ENCODE data around the gene TENT4A.

The TENT4A gene

GRCh38 chr5:6733411-6734242, 20.4 kb downstream of the TENT4A start:
- DNase-seq = no peak

- no peak for DNase-seq
These were observed 21.0 kb downstream of the TENT4A start for GRCh38 chr5:6734243-6734700.

DNA sequence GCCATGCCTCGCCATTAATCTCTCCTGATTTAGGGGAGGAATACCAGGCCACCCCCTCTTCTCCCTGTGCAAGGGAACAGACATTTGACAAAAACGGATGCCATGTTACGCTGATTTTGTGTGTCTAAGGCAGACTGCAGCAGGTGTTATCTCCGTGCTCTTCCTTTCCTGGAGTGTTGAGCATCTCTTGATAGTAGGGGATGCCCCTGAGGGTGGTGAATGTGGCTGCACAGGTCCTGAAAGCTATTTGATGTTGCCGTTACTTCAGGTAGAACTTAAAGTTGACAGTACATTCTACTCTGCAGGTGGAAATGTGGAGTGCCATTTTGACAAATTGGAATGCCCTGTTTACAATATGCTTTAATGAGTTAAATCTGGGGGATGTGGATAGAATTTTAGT, 21.5 kb downstream of the TENT4A start:
- DNase-seq = no peak

GRCh38 chr5:6736106-6736505, 22.9 kb downstream of the TENT4A start:
- no peak for DNase-seq

DNA sequence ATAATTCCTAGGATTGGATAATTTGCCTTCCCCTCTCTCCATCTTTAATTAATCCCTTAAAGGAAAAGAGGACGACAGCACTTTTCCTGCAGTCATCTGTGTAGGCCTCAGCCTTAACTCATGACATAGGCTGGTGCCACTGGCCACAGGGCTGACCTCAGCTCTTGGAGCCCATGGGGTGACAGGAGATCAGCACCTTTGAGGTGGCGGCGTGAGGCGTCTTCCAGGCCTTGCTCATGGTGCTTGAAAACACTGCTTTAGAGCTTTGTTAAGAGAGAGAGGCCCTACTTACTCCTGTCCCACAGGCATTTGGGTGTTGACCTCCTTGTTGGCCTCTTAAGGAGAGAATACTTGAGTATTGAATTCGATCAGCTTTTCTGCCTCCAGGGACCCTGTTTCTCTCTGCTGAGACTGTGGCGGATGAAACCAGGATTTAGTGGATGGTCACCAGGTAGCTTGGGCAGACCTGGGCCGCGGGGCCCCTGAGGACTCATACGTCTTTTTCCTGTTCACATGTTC, 23.4 kb downstream of the TENT4A start:
- no peak for DNase-seq

DNA sequence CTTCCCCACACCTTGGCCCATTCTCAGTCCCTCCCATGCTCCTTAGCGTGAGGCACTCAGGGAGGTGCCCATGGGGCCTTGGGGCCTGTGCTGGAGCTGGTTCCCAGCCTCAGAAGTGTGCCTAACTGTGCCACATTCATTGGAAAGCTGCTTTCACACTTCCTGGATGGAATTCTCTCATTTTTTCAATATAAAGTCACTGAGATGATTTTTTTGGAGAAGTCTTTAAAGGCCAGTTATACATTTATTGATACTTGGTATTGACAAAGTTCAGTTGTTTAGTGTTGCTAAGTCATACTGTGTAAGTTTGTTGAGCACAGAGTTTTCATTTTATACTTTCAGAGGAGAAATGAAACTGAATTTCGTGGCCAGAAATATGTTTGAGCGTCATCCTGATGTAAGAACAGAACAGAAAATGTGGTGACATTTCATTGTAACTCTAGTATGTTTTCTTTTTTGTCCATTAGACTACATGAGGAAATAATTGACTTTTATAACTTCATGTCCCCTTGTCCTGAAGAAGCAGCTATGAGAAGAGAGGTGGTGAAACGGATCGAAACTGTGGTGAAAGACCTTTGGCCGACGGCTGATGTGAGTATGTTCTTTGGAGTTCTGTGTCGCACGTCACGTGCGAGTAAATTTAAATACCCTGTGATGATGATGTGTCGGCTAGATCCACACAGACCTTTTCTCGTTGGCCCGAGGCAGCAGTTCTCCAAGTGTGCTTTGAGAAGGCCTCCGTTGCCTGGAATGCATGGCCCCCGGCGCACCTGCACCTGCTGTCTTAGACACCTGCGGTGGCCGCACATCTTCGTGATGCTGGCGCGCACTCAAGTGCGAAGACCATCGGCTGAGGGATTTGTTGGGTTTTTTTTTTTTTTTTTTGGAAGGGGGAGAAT, 24.1 kb downstream of the TENT4A start:
- no peak for DNase-seq

GRCh38 chr5:6739603-6740002, 26.4 kb downstream of the TENT4A start:
- DNase-seq = no peak

- DNase-seq = no peak
These were observed 27.4 kb downstream of the TENT4A start for GRCh38 chr5:6740586-6741150.

GRCh38 chr5:6742081-6742758, 29.0 kb downstream of the TENT4A start:
- no peak for DNase-seq

GRCh38 chr5:6743161-6743560, 29.9 kb downstream of the TENT4A start:
- no peak for DNase-seq

- DNase-seq = no peak
These were observed 31.8 kb downstream of the TENT4A start for GRCh38 chr5:6744841-6745705.

DNA sequence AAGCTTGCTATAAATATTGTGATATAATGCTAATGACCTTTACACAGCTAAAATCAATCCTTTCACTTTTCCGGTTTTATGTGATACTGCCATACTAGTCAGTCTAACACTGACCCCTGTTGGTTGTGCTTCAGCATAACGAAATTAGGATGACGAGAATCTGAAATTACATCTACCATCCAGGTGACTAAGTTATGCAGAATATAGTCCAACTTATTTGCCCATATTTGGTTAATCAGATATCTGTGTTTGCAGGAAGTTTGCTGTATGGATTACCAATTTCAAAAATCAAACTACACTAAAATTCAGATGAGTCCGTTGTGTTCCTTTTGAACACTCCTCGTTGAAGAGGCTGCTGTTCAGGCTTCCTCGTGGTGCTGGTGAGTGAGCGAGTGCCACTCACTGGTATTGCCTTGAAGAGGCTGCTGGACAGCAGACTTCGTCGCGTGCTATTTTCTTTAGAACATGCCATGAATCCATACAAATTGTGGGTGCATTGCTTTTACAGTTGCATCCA, 32.5 kb downstream of the TENT4A start:
- peak; percentile 37 for DNase-seq

DNA sequence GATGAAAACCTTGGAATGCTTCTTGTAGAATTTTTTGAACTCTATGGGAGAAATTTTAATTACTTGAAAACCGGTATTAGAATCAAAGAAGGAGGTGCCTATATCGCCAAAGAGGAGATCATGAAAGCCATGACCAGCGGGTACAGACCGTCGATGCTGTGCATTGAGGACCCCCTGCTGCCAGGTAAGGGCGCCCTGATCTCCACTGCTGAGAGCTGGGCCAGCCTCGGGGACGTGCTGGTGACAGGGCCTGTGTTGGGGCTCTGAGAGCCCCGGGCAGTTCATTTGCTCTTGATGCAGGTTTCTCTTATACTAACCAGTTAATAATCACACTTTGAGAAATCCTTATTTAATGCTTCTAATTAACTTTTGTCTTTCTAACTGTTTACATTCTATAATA, 33.0 kb downstream of the TENT4A start:
- no peak for DNase-seq

DNA sequence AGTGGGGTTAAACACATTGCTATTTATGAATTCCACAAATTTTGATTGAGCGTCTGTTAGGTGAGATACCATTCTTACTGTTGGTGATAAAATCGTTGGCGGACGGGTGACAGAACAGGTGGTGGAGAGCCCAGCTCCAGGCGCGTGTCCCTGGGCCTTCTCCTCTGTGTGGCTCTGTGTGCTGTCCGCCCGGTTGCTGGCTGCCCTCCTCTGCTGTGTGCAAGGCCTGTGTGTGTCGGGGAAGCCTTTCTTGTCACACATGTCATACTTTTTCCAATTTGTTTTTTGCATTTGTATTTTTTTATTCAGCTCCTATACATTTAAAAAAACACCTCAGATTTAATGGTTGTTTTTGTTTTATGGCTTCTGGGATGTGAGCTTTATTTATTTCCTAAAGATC, 33.9 kb downstream of the TENT4A start:
- DNase-seq = no peak

DNA sequence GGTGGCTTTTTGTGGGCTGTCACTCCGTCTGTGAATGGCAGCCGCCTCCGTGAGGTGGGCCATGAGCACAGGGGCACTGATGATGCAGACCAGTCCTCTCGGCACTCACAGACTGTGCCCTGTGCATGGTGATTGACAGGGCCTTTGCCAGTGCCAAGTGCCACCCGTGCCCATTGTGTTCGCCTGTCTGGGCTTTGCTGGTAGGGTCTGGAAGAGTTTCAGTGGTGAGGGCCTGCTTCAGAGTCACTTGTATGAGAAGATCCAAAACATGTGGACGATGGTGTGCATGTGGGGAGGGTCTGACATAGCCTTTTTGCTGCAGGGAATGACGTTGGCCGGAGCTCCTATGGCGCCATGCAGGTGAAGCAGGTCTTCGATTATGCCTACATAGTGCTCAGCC, 34.9 kb downstream of the TENT4A start:
- no peak for DNase-seq

DNA sequence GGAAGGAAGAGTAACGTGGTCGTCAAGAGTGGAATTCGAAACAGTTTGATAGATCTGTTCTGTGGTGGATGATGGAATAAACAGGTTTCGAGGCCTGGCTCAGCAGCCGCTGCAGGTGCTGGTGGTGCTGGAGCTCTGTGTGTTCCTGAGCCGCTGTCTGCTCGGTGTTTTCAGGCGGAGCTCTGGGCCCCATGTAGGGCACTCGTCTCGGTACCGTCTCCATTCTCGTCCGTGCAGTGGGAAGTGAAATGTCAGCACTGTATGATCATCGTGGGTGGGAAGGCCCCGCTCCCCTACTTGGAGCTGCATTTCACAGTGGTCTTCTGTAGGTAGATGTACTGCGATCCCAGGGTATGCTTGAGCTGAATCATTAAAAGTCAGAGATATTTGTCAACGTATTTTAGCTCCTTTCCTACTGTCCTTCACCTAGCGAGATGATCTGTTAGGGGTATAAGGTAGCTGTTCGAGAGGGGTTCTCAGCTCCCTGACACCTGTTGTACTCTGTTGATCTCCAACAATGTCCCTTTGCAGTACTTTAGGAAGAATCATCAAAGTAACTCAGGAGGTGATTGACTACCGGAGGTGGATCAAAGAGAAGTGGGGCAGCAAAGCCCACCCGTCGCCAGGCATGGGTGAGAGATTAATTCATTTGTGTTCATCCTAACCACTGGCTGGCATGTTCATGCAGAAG, 35.9 kb downstream of the TENT4A start:
- no peak for DNase-seq

- DNase-seq = no peak
These were observed 37.1 kb downstream of the TENT4A start for GRCh38 chr5:6750142-6750840.

DNA sequence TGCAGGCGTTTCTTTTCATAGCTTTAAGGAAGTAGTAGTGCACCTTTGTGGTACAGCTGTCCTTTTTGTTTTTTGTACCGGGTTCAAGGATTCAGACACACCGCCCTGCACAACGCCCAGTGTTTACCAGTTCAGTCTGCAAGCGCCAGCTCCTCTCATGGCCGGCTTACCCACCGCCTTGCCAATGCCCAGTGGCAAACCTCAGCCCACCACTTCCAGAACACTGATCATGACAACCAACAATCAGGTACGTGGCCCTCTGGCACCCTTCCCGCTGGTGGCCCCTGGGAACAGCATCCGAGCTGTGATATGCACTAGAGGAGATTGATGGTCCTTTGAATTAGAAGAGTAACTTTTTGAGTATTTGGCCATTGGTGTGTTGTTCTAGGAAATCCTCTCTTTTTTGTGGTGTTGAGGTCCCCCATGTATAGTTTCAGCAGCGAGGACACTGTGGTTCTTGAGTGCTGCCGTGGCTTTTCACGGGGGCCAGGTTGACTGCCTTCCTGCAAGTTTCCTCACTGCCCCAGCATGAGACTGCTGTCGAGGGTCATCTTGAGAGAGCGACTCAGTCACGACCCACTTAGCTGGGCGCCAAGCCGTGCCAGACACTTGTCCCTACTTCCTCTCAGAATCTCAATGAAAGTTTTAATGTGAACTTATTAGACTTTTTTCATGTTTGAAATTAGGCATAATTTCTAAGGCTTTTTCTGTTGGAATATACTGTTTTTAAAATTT, 37.9 kb downstream of the TENT4A start:
- no peak for DNase-seq

DNA sequence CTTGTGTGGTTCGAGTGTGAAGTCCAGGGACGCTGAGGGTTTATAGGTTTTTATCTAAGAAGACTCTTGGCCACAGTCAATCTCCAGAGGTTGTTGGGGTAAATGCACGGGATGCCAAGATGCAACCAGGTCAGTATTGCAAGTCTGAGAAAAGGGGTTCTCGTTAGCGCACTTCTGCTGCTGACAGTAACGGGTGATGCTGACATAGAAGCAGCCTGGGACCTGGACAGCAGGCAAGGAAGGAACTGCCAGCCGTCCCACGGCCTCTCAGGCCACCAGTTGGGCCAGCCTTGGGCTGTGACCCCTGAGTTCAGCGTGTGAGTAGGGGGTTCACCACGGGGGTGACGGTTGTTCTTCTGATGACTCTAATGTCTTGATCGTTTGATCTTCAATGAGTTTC, 39.0 kb downstream of the TENT4A start:
- no peak for DNase-seq

All from CD4-positive, alpha-beta T cell treated with Interleukin-17A for 4 hours (primary cell).